ENCODE results near the gene SMAD5. TPM values are rescaled to one million over a fixed set of nuclear protein-coding genes. Genes with fewer than 3 reads are reported as not detected.

The SMAD5 gene
- total RNA-seq, 4 donors from 2014 or later: 51.8 to 122 (median 63.3) TPM

- Histone ChIP-seq H3K27ac (no peak overlapping the region), H3K27me3 (no peaks in the 10 kb centered on the region), H3K36me3 (no peaks in the 10 kb centered on the region), H3K9me3 (no peaks in the 10 kb centered on the region), H3K4me1 (peaks cover 17% of the 10 kb centered on the region in 2 donors), H3K4me3 (replicated peaks in 1 of 3) (no peak overlapping the region)
- DNase-seq: no peak
- intact Hi-C loops (cut with DNase I): no loop called here
- TF ChIP-seq CTCF (IDR thresholded peaks at IDR 0.05): no peak
- no peak for TF ChIP-seq POLR2A (IDR thresholded peaks at IDR 0.05)
- WGBS, 2 donors: 89 to 94% methylated on average over 2 of the region's 2 CpGs
Measured at GRCh38 chr5:136108180-136108611, 24.4 kb upstream of the SMAD5 start.

GRCh38 chr5:136108766-136109165 is 23.9 kb upstream of the SMAD5 start:
- intact Hi-C loops (cut with DNase I): no loop called here
- WGBS, 2 donors: 97 to 100% methylated on average over 1 of the region's 1 CpG

GRCh38 chr5:136109453-136110135 is 23.1 kb upstream of the SMAD5 start:
- Histone ChIP-seq H3K27me3 (no peaks in the 10 kb centered on the region), H3K27ac (no peak overlapping the region), H3K36me3 (no peaks in the 10 kb centered on the region), H3K9me3 (no peaks in the 10 kb centered on the region), H3K4me1 (peaks cover 3 to 5% of the 10 kb centered on the region in 2 donors), H3K4me3 (replicated peaks in 1 of 3) (no peak overlapping the region)
- TF ChIP-seq POLR2A (IDR thresholded peaks at IDR 0.05) (no peak), CTCF (IDR thresholded peaks at IDR 0.05) (no peak)
- intact Hi-C loops (cut with DNase I): no loop called here
- DNase-seq: no peak
- WGBS, 2 donors: 89 to 93% methylated on average over 5 of the region's 5 CpGs

More at GRCh38 chr5:136108766-136109165, 23.9 kb upstream of the SMAD5 start:
- TF ChIP-seq POLR2A (IDR thresholded peaks at IDR 0.05) (no peak), CTCF (IDR thresholded peaks at IDR 0.05) (no peak)
- Histone ChIP-seq H3K4me1 (peaks cover 11 to 13% of the 10 kb centered on the region in 2 donors), H3K27ac (no peak overlapping the region), H3K27me3 (no peaks in the 10 kb centered on the region), H3K36me3 (no peaks in the 10 kb centered on the region), H3K9me3 (no peaks in the 10 kb centered on the region), H3K4me3 (replicated peaks in 1 of 3) (no peak overlapping the region)
- DNase-seq: no peak

- intact Hi-C loops (cut with DNase I): no loop called here
- 77 to 78% methylated on average over 2 of the region's 2 CpGs for WGBS, 2 donors
- Histone ChIP-seq H3K27ac (no peak overlapping the region), H3K4me1 (no peaks in the 10 kb centered on the region), H3K36me3 (no peaks in the 10 kb centered on the region), H3K4me3 (replicated peaks in 1 of 3) (no peak overlapping the region), H3K27me3 (no peaks in the 10 kb centered on the region), H3K9me3 (no peaks in the 10 kb centered on the region)
- no peak for DNase-seq
- no peak for TF ChIP-seq CTCF (IDR thresholded peaks at IDR 0.05)
Measured at GRCh38 chr5:136113606-136114005, 19.0 kb upstream of the SMAD5 start.

- H3K4me3 ChIP-seq (replicated peaks in 1 of 3): no peak overlapping the region
- no peak overlapping the region for H3K27ac ChIP-seq
- no peaks in the 10 kb centered on the region for H3K36me3 ChIP-seq
- H3K9me3 ChIP-seq: no peaks in the 10 kb centered on the region
- H3K4me1 ChIP-seq: no peaks in the 10 kb centered on the region
- no peaks in the 10 kb centered on the region for H3K27me3 ChIP-seq
- no peak for DNase-seq
- WGBS, 2 donors: 91 to 92% methylated on average over 5 of the region's 5 CpGs
- intact Hi-C loops (cut with DNase I): no loop called here
- TF ChIP-seq POLR2A (IDR thresholded peaks at IDR 0.05) (no peak), CTCF (IDR thresholded peaks at IDR 0.05) (no peak)
Measured at GRCh38 chr5:136114414-136115125, 18.1 kb upstream of the SMAD5 start.

Measured in thyroid gland (tissue), 4 donors.